Measurements from ENCODE around the gene TICRR. TPM values are rescaled to one million over a fixed set of nuclear protein-coding genes. Genes with fewer than 3 reads are reported as not detected.

Gene TICRR
- total RNA-seq, 4 donors from 2014 or later: 0.60 TPM; not detected in 3

DNA sequence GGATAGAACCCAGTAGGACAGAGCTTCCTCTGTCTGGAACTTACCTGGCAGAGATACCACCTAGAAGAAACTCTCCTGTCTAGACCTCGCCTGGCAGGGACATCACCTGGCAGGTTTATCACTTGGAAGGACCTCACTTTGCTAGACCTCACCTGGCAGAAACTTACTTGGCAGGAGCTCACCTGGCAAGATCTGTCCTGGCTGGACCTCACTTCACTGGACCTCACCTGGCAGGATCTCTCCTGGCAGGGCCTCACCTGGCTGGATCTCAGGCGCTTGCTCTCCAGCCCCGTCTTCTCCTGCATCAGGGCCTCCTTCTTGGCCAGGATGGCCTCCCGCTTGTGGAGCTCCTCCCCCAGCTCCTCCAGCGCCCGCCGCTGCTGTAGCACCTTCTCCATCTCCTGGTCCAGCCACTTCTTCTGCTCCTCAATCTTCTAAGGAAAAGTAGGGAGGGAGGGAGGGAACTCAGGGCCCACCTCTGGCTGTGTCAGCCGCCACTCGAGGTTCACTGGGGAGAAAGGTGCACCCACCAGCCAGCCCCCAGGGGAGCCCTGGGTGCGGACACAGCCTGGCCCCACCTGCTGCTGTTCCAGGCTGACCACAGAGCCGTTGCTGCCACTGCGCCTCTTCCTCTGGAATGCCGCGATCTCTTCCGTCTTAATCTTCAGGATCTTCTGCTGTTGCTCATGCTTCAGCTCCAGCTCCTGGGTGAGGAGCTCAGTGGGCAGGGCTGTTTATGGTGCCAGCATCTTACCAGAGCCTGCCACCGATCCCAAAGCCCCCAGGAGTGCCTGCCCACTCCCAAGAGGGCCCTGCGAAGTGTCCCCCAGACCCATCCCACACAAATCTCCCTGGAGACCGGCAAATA lies 57.5 kb downstream of the TICRR start:
- WGBS, 2 donors: 96% methylated on average over 18 of the region's 18 CpGs
- peaks cover 0 to 70% (median 0%) of the 10 kb centered on the region in 3 donors for H3K36me3 ChIP-seq
- no peaks in the 10 kb centered on the region for H3K9me3 ChIP-seq
- TF ChIP-seq, protein P1, sequence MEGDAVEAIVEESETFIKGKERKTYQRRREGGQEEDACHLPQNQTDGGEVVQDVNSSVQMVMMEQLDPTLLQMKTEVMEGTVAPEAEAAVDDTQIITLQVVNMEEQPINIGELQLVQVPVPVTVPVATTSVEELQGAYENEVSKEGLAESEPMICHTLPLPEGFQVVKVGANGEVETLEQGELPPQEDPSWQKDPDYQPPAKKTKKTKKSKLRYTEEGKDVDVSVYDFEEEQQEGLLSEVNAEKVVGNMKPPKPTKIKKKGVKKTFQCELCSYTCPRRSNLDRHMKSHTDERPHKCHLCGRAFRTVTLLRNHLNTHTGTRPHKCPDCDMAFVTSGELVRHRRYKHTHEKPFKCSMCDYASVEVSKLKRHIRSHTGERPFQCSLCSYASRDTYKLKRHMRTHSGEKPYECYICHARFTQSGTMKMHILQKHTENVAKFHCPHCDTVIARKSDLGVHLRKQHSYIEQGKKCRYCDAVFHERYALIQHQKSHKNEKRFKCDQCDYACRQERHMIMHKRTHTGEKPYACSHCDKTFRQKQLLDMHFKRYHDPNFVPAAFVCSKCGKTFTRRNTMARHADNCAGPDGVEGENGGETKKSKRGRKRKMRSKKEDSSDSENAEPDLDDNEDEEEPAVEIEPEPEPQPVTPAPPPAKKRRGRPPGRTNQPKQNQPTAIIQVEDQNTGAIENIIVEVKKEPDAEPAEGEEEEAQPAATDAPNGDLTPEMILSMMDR (IDR thresholded peaks at IDR 0.05): no peak
- no peak for TF ChIP-seq POLR2A (IDR thresholded peaks at IDR 0.05)
- TF ChIP-seq EP300 (IDR thresholded peaks at IDR 0.05): no peak
- no peak overlapping the region for H3K27ac ChIP-seq
- no peak overlapping the region for H3K4me3 ChIP-seq
- H3K4me1 ChIP-seq: no peaks in the 10 kb centered on the region
- DNase-seq (ENCODE audit: low spot score in 2 of 2): no peak
- H3K27me3 ChIP-seq: no peaks in the 10 kb centered on the region

DNA sequence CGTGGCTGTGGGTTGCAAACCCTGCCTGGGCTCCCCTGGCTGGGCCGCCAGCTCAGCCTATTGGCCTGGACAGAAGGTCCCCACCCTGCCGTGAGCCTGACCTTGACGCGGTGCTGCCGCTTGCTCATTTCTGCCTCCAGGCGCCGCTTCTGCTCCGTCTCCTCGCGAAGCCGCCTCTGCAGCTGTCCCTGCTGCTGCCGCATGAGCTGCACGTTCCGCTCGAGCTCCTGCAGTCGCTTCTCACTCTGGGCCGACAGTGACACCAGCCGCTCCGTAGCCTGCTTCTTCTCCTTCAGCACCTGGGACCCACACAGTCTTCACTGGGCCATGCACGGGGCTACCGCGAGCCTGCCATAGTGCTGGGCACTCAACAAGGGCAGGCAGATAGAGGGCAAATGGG lies 58.3 kb downstream of the TICRR start:
- no peaks in the 10 kb centered on the region for H3K9me3 ChIP-seq
- TF ChIP-seq POLR2A (IDR thresholded peaks at IDR 0.05): no peak
- TF ChIP-seq, protein P1 (IDR thresholded peaks at IDR 0.05): no peak
- TF ChIP-seq EP300 (IDR thresholded peaks at IDR 0.05): no peak
- DNase-seq (ENCODE audit: low spot score in 2 of 2): no peak

DNA sequence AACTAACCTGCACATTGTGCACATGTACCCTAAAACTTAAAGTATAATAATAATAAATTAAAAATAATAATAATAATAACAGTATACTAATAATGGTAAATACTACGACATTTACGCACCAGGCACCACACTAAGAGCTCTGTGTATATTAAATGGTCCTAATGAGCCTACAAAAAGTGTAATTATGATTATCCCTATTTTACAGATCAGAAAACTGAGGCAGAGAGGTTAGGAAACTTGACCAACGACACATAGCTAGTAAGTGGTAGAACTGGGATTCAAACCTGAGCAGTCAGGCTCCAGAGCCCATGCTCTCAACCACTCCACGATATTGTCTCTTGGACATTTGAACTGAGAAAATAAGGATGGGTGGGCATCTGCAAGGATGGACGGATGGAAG lies 65.0 kb downstream of the TICRR start:
- peaks cover 0 to 28% (median 0%) of the 10 kb centered on the region in 3 donors for H3K36me3 ChIP-seq
- H3K4me1 ChIP-seq: no peaks in the 10 kb centered on the region
- 93 to 98% methylated on average over 5 of the region's 5 CpGs for WGBS, 2 donors
- no peaks in the 10 kb centered on the region for H3K27me3 ChIP-seq
- no peak overlapping the region for H3K4me3 ChIP-seq
- TF ChIP-seq EP300 (IDR thresholded peaks at IDR 0.05) (no peak), POLR2A (IDR thresholded peaks at IDR 0.05) (no peak)
- TF ChIP-seq, protein P1 (IDR thresholded peaks at IDR 0.05): no peak
- no peak overlapping the region for H3K27ac ChIP-seq
- DNase-seq (ENCODE audit: low spot score in 2 of 2): no peak
- no peaks in the 10 kb centered on the region for H3K9me3 ChIP-seq

More for the DNA sequence above, 58.3 kb downstream of the TICRR start:
- Histone ChIP-seq H3K27ac (no peak overlapping the region), H3K27me3 (no peaks in the 10 kb centered on the region), H3K4me1 (no peaks in the 10 kb centered on the region), H3K4me3 (no peak overlapping the region), H3K36me3 (peaks cover 0 to 62% (median 0%) of the 10 kb centered on the region in 3 donors)
- WGBS, 2 donors: 92 to 96% methylated on average over 23 of the region's 23 CpGs

DNA sequence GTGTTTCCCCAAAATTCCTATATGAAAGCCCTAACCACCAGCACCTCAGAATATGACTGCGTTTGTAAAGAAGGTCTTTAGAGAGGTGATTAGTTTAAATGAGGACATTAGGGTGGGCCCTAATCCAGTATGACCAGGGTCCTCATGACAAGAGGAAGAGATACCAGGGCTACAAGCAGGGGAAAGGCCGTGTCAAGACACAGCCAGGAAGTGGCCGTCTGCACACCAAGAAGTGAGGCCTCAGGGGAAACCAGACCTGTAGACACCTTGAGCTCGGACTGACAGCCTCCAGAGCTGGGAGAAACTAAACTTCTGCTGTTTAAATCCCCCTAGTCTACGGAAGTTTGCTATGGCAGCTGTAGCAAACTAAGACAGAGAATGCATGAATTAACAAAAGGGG lies 65.8 kb downstream of the TICRR start:
- Histone ChIP-seq H3K27ac (no peak overlapping the region), H3K9me3 (no peaks in the 10 kb centered on the region), H3K27me3 (no peaks in the 10 kb centered on the region), H3K36me3 (peaks cover 0 to 36% (median 0%) of the 10 kb centered on the region in 3 donors), H3K4me1 (no peaks in the 10 kb centered on the region), H3K4me3 (no peak overlapping the region)
- 75 to 81% methylated on average over 5 of the region's 5 CpGs for WGBS, 2 donors
- TF ChIP-seq POLR2A (IDR thresholded peaks at IDR 0.05): no peak
- TF ChIP-seq, protein P1 (IDR thresholded peaks at IDR 0.05): no peak
- no peak for TF ChIP-seq EP300 (IDR thresholded peaks at IDR 0.05)
- no peak for DNase-seq (ENCODE audit: low spot score in 2 of 2)

DNA sequence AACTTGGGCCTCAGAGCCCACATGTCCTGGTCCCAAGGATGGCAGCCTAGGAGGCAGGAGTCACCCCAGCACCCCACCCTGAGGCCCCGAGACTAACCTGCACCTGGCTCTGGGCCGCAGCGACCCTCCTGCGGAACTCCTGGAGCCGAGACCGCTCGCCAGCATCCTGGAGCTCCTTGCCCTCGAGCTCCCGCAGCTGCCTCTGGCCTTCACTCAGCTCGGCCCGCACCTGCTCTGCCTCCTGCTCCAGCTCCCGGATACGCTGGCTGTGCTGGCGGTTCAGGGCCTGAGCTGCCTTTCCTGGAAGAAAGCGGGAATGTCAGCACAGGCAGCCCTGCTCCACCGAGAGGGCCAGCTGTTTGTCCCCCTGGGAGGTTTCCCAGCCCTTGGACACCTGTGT lies 66.8 kb downstream of the TICRR start:
- no peak overlapping the region for H3K4me3 ChIP-seq
- H3K9me3 ChIP-seq: no peaks in the 10 kb centered on the region
- DNase-seq (ENCODE audit: low spot score in 2 of 2): no peak
- no peaks in the 10 kb centered on the region for H3K27me3 ChIP-seq
- WGBS, 2 donors: 90 to 95% methylated on average over 13 to 16 of the region's 16 CpGs
- H3K4me1 ChIP-seq: peaks cover 0 to 4% (median 0%) of the 10 kb centered on the region in 4 donors
- TF ChIP-seq, protein P1 (IDR thresholded peaks at IDR 0.05): no peak
- TF ChIP-seq POLR2A (IDR thresholded peaks at IDR 0.05): no peak
- TF ChIP-seq EP300 (IDR thresholded peaks at IDR 0.05): no peak
- no peak overlapping the region for H3K27ac ChIP-seq
- H3K36me3 ChIP-seq: peaks cover 0 to 39% (median 0%) of the 10 kb centered on the region in 3 donors

Data from tibial nerve (tissue), 4 donors.